PC-3 (cell line): ENCODE data around the gene NGRN. TPM values are rescaled to one million over a fixed set of nuclear protein-coding genes. Genes with fewer than 3 reads are reported as not detected.
"Not testable (repeated sequence)": the region's sequence is repeated elsewhere in the genome, so short reads cannot be mapped to it uniquely, and the experiment has no call there.

Source experiments
- ATAC-seq: fragments of 200-7000 bp; cut with Tn5 transposase; 2 replicates; pipeline ENCODE4 v1.9.1; 2020; ENCODE audit warnings: mild to moderate bottlenecking, moderate library complexity
- BruUV-seq: library from RNA; stranded (reverse); fragments of 400-500 nt; replicated peaks from 2 replicates; lab custom pipeline; 2021; lab: Mats Ljungman, UMichigan
- CTCF ChIA-PET: fragments of 300-600 bp; sonication (Branson Sonifier 250); formaldehyde crosslinking; loops from one replicate; lab custom pipeline; 2022; ENCODE audit warnings: antibody characterized with exemption; lab: Charles Lee
- POLR2A ChIA-PET: fragments of 300-600 bp; sonication (Branson Sonifier 250); formaldehyde crosslinking; loops from one replicate; lab custom pipeline; 2022; ENCODE audit warnings: antibody characterized with exemption; ENCODE audit not compliant: unreplicated experiment; lab: Charles Lee
- DNase-seq: peaks from one replicate; pipeline ENCODE4 v3.0.0-alpha.2; 2015
- H2AFZ ChIP-seq: fragments of 300-600 bp; sonication (generic); 2 replicates; pipeline ENCODE4 v1.6.0; 2016; ENCODE audit warnings: antibody characterized with exemption, low read length
- H3F3A ChIP-seq: fragments of 300-600 bp; sonication (generic); one replicate; pipeline ENCODE4 v1.6.0; 2017; ENCODE audit warnings: antibody characterized with exemption, low read length, control low read depth, mild to moderate bottlenecking; ENCODE audit not compliant: unreplicated experiment
- H3K27ac ChIP-seq: fragments of 300-600 bp; sonication (generic); 2 replicates; pipeline ENCODE4 v1.5.1; 2016; ENCODE audit warnings: mild to moderate bottlenecking, low read length
- H3K27me3 ChIP-seq: fragments of 300-600 bp; sonication (generic); 2 replicates; pipeline ENCODE4 v1.6.1; 2016; ENCODE audit warnings: low read length, mixed read lengths
- H3K36me3 ChIP-seq: fragments of 300-600 bp; sonication (generic); 2 replicates; pipeline ENCODE4 v1.6.1; 2016; ENCODE audit warnings: low read depth, mixed run types, low read length, mixed read lengths
- H3K4me1 ChIP-seq: fragments of 300-600 bp; sonication (generic); 2 replicates; pipeline ENCODE4 v1.5.1; 2016; ENCODE audit warnings: low read length; ENCODE audit not compliant: insufficient read depth
- H3K4me2 ChIP-seq: fragments of 300-600 bp; sonication (generic); 2 replicates; pipeline ENCODE4 v1.6.0; 2016; ENCODE audit warnings: low read length
- H3K4me3 ChIP-seq: fragments of 300-600 bp; sonication (generic); 2 replicates; pipeline ENCODE4 v1.5.1; 2016; ENCODE audit warnings: mild to moderate bottlenecking, low read length, mixed read lengths
- H3K79me2 ChIP-seq: fragments of 300-600 bp; sonication (generic); 2 replicates; pipeline ENCODE4 v1.6.1; 2017; ENCODE audit warnings: low read length, mixed read lengths
- H3K9ac ChIP-seq: fragments of 300-600 bp; sonication (generic); 2 replicates; pipeline ENCODE4 v1.6.0; 2016; ENCODE audit warnings: mild to moderate bottlenecking, low read length
- H3K9me2 ChIP-seq: fragments of 300-600 bp; sonication (generic); replicated peaks from 2 replicates; pipeline ENCODE4 v1.6.1; 2016; ENCODE audit warnings: mixed run types, low read length, mixed read lengths
- H3K9me3 ChIP-seq: fragments of 300-600 bp; sonication (generic); 2 replicates; pipeline ENCODE4 v1.6.1; 2016; ENCODE audit warnings: low read length, mixed read lengths
- H4K20me1 ChIP-seq: fragments of 300-600 bp; sonication (generic); 2 replicates; pipeline ENCODE4 v1.6.1; 2016; ENCODE audit warnings: low read length, mixed read lengths
- CTCF ChIP-seq: fragments of 300-600 bp; sonication (generic); conservative IDR thresholded peaks from 2 replicates; pipeline ENCODE4 v1.5.1; 2017; ENCODE audit warnings: antibody characterized with exemption, low read depth, mild to moderate bottlenecking, low read length
- EZH2 ChIP-seq: fragments of 300-600 bp; sonication (generic); IDR thresholded peaks from one replicate; pipeline ENCODE4 v1.6.1; 2017; ENCODE audit warnings: antibody characterized with exemption, mild to moderate bottlenecking, low read length; ENCODE audit not compliant: unreplicated experiment
- EZH2phosphoT487 ChIP-seq: fragments of 300-600 bp; sonication (generic); IDR thresholded peaks from 2 replicates; pipeline ENCODE4 v1.6.1; 2018; ENCODE audit warnings: mild to moderate bottlenecking, antibody characterized with exemption, low read length, borderline replicate concordance
- intact Hi-C: fragments of 100-400 bp; cut with micrococcal nuclease; formaldehyde crosslinking; loops from 2 replicates; pipeline ENCODE4 v1.9.0; 2023
- total RNA-seq: library from RNA; depleted of rRNA; stranded (reverse); fragments of >200 nt; gene quantifications from 2 replicates; pipeline ENCODE4 v1.2.3, GENCODE V29; 2014

NGRN gene
- total RNA-seq, 1 experiment from 2014 or later: 99.3 TPM

GRCh38 chr15:90249203-90249863 is 16.1 kb upstream of the NGRN start, which contains the start of gene TTLL13:
TSS of gene TTLL13 (plus strand) at chr15:90249556. CDS start at chr15:90250631, 1,075 bp downstream.
- Histone ChIP-seq H3K4me1 (no peaks in the 10 kb centered on the region), H3K79me2 (no peaks in the 10 kb centered on the region), H3K36me3 (no peaks in the 10 kb centered on the region), H3K27ac (no peak within 1 kb of the TSS), H3F3A (no peaks in the 10 kb centered on the region), H3K9ac (peak within 1 kb of the TSS; percentile 51), H4K20me1 (no peaks in the 10 kb centered on the region), H3K4me2 (peak within 1 kb of the TSS; percentile 99), H3K9me2 (no peaks in the 10 kb centered on the region), H3K9me3 (no peaks in the 10 kb centered on the region), H2AFZ (peak within 1 kb of the TSS; percentile 95), H3K27me3 (no peaks in the 10 kb centered on the region), H3K4me3 (peak within 1 kb of the TSS; percentile 74)
- BruUV-seq: no TSS peak
- CTCF ChIA-PET: interaction anchor here (0.7 kb wide), 1 partner anchor 15 kb away, joined by 4 read pairs; the partner anchor contains the start of genes CIB1 and GDPGP1
- TF ChIP-seq CTCF: no peak
- TF ChIP-seq EZH2phosphoT487: no peak
- TF ChIP-seq EZH2: no peak
- intact Hi-C loops: no loop called here
- POLR2A ChIA-PET: interaction anchor here (0.6 kb wide), 1 partner anchor 35 kb away, joined by 14 read pairs; no protein-coding TSS in a partner anchor
- peak; percentile 92 for ATAC-seq
- DNase-seq: peak; percentile 75

GRCh38 chr15:90257776-90258175 is 7.7 kb upstream of the NGRN start:
- intact Hi-C loops: no loop called here
- no peaks in the 10 kb centered on the region for H3K36me3 ChIP-seq
- ChIA-PET POLR2A (no interaction called here), CTCF (no interaction called here)
- no peak overlapping the region for H3K4me2 ChIP-seq
- no peak for TF ChIP-seq CTCF
- TF ChIP-seq EZH2: no peak
- no peak for TF ChIP-seq EZH2phosphoT487
- H3K9me2 ChIP-seq: no peaks in the 10 kb centered on the region
- no peaks in the 10 kb centered on the region for H3F3A ChIP-seq
- no peak overlapping the region for H2AFZ ChIP-seq
- no peaks in the 10 kb centered on the region for H3K27me3 ChIP-seq
- ATAC-seq (no peak), DNase-seq (no peak)
- H3K27ac ChIP-seq: no peak overlapping the region
- no peak overlapping the region for H3K9ac ChIP-seq
- H3K4me1 ChIP-seq: peaks cover 18% of the 10 kb centered on the region
- BruUV-seq: no TSS peak
- H4K20me1 ChIP-seq: no peaks in the 10 kb centered on the region
- H3K4me3 ChIP-seq: no peak overlapping the region
- H3K79me2 ChIP-seq: no peaks in the 10 kb centered on the region
- no peaks in the 10 kb centered on the region for H3K9me3 ChIP-seq

- H3K4me2 ChIP-seq: no peak overlapping the region
- H3K4me1 ChIP-seq: peaks cover 25% of the 10 kb centered on the region
- TF ChIP-seq EZH2phosphoT487: no peak
- TF ChIP-seq EZH2: no peak
- no peak for TF ChIP-seq CTCF
- DNase-seq: peak; percentile 18
- 0 out of 2 replicates have a peak, but pooled peaks cover 6% of the 10 kb centered on the region for H3K79me2 ChIP-seq
- H2AFZ ChIP-seq: no peak overlapping the region
- ChIA-PET CTCF (no interaction called here), POLR2A (no interaction called here)
- no peaks in the 10 kb centered on the region for H3F3A ChIP-seq
- intact Hi-C loops: no loop called here
- no peak overlapping the region for H3K4me3 ChIP-seq
- no peaks in the 10 kb centered on the region for H3K9me2 ChIP-seq
- ATAC-seq: no peak
- no peak overlapping the region for H3K9ac ChIP-seq
- H3K9me3 ChIP-seq: no peaks in the 10 kb centered on the region
- H3K36me3 ChIP-seq: no peaks in the 10 kb centered on the region
- H4K20me1 ChIP-seq: no peaks in the 10 kb centered on the region
- no TSS peak for BruUV-seq
- H3K27ac ChIP-seq: peak overlapping the region; percentile 65
- H3K27me3 ChIP-seq: no peaks in the 10 kb centered on the region
Measured at GRCh38 chr15:90259524-90259923, 5.9 kb upstream of the NGRN start.

- POLR2A ChIA-PET, H3K4me2 ChIP-seq, BruUV-seq, H3K36me3 ChIP-seq, H3K9me3 ChIP-seq, intact Hi-C loops, H3K4me3 ChIP-seq, ATAC-seq, H3K27me3 ChIP-seq, H4K20me1 ChIP-seq, H2AFZ ChIP-seq, CTCF ChIA-PET, H3K27ac ChIP-seq, DNase-seq, H3K9ac ChIP-seq, H3K9me2 ChIP-seq, H3F3A ChIP-seq: not testable (repeated sequence)
- H3K4me1 ChIP-seq: peaks cover 34% of the 10 kb centered on the region
- peaks cover 16% of the 10 kb centered on the region for H3K79me2 ChIP-seq
Measured at GRCh38 chr15:90260731-90261130, 4.7 kb upstream of the NGRN start.
